Measurements from ENCODE around the gene PKIG. TPM values are rescaled to one million over a fixed set of nuclear protein-coding genes. Genes with fewer than 3 reads are reported as not detected.

Gene PKIG
- total RNA-seq, 1 donor from 2014 or later: 30.1 TPM

DNA sequence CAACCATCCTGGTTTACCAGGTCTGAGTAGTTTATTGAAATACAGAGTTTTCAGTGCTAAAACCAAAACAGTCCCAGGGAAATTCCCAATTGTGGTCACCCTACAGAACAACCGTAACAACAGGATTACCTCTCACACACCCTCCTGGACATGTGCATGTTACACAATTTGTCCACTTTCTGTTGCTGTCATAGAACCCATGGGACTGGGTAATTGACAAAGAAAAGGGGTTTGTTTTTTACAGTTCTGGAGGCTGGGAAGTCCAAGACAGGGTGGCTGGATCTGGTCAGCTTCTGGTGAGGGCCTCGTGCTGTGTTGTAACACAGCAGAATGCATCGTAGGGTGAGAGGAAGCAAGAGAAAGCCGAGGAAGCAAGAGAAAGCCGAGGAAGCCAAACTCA, 78.2 kb downstream of the PKIG start:
- TF ChIP-seq, protein P1, sequence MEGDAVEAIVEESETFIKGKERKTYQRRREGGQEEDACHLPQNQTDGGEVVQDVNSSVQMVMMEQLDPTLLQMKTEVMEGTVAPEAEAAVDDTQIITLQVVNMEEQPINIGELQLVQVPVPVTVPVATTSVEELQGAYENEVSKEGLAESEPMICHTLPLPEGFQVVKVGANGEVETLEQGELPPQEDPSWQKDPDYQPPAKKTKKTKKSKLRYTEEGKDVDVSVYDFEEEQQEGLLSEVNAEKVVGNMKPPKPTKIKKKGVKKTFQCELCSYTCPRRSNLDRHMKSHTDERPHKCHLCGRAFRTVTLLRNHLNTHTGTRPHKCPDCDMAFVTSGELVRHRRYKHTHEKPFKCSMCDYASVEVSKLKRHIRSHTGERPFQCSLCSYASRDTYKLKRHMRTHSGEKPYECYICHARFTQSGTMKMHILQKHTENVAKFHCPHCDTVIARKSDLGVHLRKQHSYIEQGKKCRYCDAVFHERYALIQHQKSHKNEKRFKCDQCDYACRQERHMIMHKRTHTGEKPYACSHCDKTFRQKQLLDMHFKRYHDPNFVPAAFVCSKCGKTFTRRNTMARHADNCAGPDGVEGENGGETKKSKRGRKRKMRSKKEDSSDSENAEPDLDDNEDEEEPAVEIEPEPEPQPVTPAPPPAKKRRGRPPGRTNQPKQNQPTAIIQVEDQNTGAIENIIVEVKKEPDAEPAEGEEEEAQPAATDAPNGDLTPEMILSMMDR (IDR thresholded peaks at IDR 0.05; ENCODE audit: insufficient read depth, low read depth, low read length): no peak
- TF ChIP-seq EZH2 (IDR thresholded peaks at IDR 0.05; ENCODE audit: insufficient read depth, low read length): no peak
- Mint-ChIP-seq H3K36me3 (ENCODE audit: low read depth, unreplicated experiment) (peaks cover 6% of the 10 kb centered on the region), H3K27ac (ENCODE audit: unreplicated experiment) (no peak overlapping the region), H3K4me1 (ENCODE audit: low read depth, unreplicated experiment) (peaks cover 3% of the 10 kb centered on the region), H3K9me3 (ENCODE audit: unreplicated experiment) (peaks cover 5% of the 10 kb centered on the region), H3K27me3 (ENCODE audit: low read depth, unreplicated experiment) (peaks cover 12% of the 10 kb centered on the region), H3K4me3 (ENCODE audit: unreplicated experiment) (no peak overlapping the region)
- Histone ChIP-seq H3K79me2 (ENCODE audit: insufficient read depth, low read length) (no peaks in the 10 kb centered on the region), H3K36me3 (ENCODE audit: insufficient read depth, low read length) (no peaks in the 10 kb centered on the region), H3K4me3 (ENCODE audit: insufficient read depth, low read depth, low read length) (no peak overlapping the region), H3K4me1 (ENCODE audit: insufficient read depth, low read length) (no peaks in the 10 kb centered on the region), H3K9ac (ENCODE audit: low read length) (no peak overlapping the region), H2AFZ (ENCODE audit: low read depth, low read length) (peak overlapping the region; percentile 10), H3K27ac (ENCODE audit: low read depth, low read length) (no peak overlapping the region), H3K9me3 (ENCODE audit: insufficient read depth, low read depth, low read length) (peaks cover 4% of the 10 kb centered on the region), H4K20me1 (ENCODE audit: insufficient read depth, low read length) (no peaks in the 10 kb centered on the region), H3K4me2 (ENCODE audit: low read length) (no peak overlapping the region), H3K27me3 (ENCODE audit: insufficient read depth, low read length) (peaks cover 7% of the 10 kb centered on the region)
- FAIRE-seq: no peak
- no peak for DNase-seq (ENCODE audit: low read depth)

DNA sequence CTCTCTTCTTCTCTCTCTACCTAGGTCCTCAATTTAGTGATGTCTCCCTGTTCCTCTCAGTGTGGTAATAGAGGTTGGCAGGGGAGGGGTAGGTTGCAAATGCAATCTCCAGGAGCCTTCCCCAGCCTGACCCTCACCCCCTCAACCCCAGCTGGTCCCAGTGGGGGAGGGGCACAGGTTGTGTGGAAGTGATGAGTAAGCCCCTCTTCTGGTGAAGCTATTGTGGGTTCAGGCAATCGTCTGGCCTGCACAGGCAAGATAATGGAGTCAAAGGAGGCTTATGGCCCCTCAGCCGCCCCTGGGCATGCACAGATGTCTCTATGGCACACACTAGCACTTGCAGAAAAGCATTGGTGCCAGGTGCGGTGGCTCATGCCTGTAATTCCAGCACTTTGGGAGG, 79.9 kb downstream of the PKIG start:
- Histone ChIP-seq H3K9me3 (ENCODE audit: insufficient read depth, low read depth, low read length) (peaks cover 4% of the 10 kb centered on the region), H3K4me3 (ENCODE audit: insufficient read depth, low read depth, low read length) (no peak overlapping the region), H3K36me3 (ENCODE audit: insufficient read depth, low read length) (no peaks in the 10 kb centered on the region), H3K9ac (ENCODE audit: low read length) (no peak overlapping the region), H2AFZ (ENCODE audit: low read depth, low read length) (no peak overlapping the region), H3K27ac (ENCODE audit: low read depth, low read length) (no peak overlapping the region), H3K4me1 (ENCODE audit: insufficient read depth, low read length) (no peaks in the 10 kb centered on the region), H3K79me2 (ENCODE audit: insufficient read depth, low read length) (no peaks in the 10 kb centered on the region), H3K27me3 (ENCODE audit: insufficient read depth, low read length) (peaks cover 8% of the 10 kb centered on the region), H3K4me2 (ENCODE audit: low read length) (no peak overlapping the region), H4K20me1 (ENCODE audit: insufficient read depth, low read length) (no peaks in the 10 kb centered on the region)
- Mint-ChIP-seq H3K4me1 (ENCODE audit: low read depth, unreplicated experiment) (peaks cover 3% of the 10 kb centered on the region), H3K27ac (ENCODE audit: unreplicated experiment) (no peak overlapping the region), H3K36me3 (ENCODE audit: low read depth, unreplicated experiment) (peaks cover 6% of the 10 kb centered on the region), H3K4me3 (ENCODE audit: unreplicated experiment) (no peak overlapping the region), H3K9me3 (ENCODE audit: unreplicated experiment) (peaks cover 5% of the 10 kb centered on the region), H3K27me3 (ENCODE audit: low read depth, unreplicated experiment) (peaks cover 6% of the 10 kb centered on the region)
- no peak for DNase-seq (ENCODE audit: low read depth)
- TF ChIP-seq, protein P1 (IDR thresholded peaks at IDR 0.05; ENCODE audit: insufficient read depth, low read depth, low read length): no peak
- no peak for TF ChIP-seq EZH2 (IDR thresholded peaks at IDR 0.05; ENCODE audit: insufficient read depth, low read length)
- FAIRE-seq: no peak

- H3K27ac Mint-ChIP-seq (ENCODE audit: unreplicated experiment): no peak overlapping the region
- FAIRE-seq: no peak
- peaks cover 5% of the 10 kb centered on the region for H3K9me3 Mint-ChIP-seq (ENCODE audit: unreplicated experiment)
- H4K20me1 ChIP-seq (ENCODE audit: insufficient read depth, low read length): no peaks in the 10 kb centered on the region
- no peak for DNase-seq (ENCODE audit: low read depth)
- peaks cover 6% of the 10 kb centered on the region for H3K27me3 Mint-ChIP-seq (ENCODE audit: low read depth, unreplicated experiment)
- peaks cover 4% of the 10 kb centered on the region for H3K9me3 ChIP-seq (ENCODE audit: insufficient read depth, low read depth, low read length)
- H3K4me2 ChIP-seq (ENCODE audit: low read length): no peak overlapping the region
- H3K36me3 ChIP-seq (ENCODE audit: insufficient read depth, low read length): no peaks in the 10 kb centered on the region
- peaks cover 8% of the 10 kb centered on the region for H3K27me3 ChIP-seq (ENCODE audit: insufficient read depth, low read length)
- TF ChIP-seq, protein P1 (IDR thresholded peaks at IDR 0.05; ENCODE audit: insufficient read depth, low read depth, low read length): no peak
- no peak for TF ChIP-seq EZH2 (IDR thresholded peaks at IDR 0.05; ENCODE audit: insufficient read depth, low read length)
- no peak overlapping the region for H3K4me3 ChIP-seq (ENCODE audit: insufficient read depth, low read depth, low read length)
- peaks cover 3% of the 10 kb centered on the region for H3K4me1 Mint-ChIP-seq (ENCODE audit: low read depth, unreplicated experiment)
- H2AFZ ChIP-seq (ENCODE audit: low read depth, low read length): no peak overlapping the region
- H3K27ac ChIP-seq (ENCODE audit: low read depth, low read length): no peak overlapping the region
- H3K36me3 Mint-ChIP-seq (ENCODE audit: low read depth, unreplicated experiment): peaks cover 6% of the 10 kb centered on the region
- H3K4me3 Mint-ChIP-seq (ENCODE audit: unreplicated experiment): no peak overlapping the region
- no peaks in the 10 kb centered on the region for H3K4me1 ChIP-seq (ENCODE audit: insufficient read depth, low read length)
- H3K79me2 ChIP-seq (ENCODE audit: insufficient read depth, low read length): no peaks in the 10 kb centered on the region
- H3K9ac ChIP-seq (ENCODE audit: low read length): no peak overlapping the region
Measured at GRCh38 chr20:44664131-44664530, 81.8 kb downstream of the PKIG start.
